Measurements from ENCODE around the gene DAB2IP. TPM values are rescaled to one million over a fixed set of nuclear protein-coding genes. Genes with fewer than 3 reads are reported as not detected.

The DAB2IP gene
- total RNA-seq, 1 experiment from 2014 or later: 31.0 TPM

- peaks cover 11 to 38% of the 10 kb centered on the region in 2 experiments for H3K4me1 ChIP-seq (ENCODE audit: control insufficient read depth in 1 of 2, insufficient read depth in 2 of 2, low read length in 2 of 2)
- TF ChIP-seq RAD21 (IDR thresholded peaks at IDR 0.05; ENCODE audit: low read depth) (peak; percentile 62), EGR1 (IDR thresholded peaks at IDR 0.05; ENCODE audit: low read depth) (no peak), YY1 (IDR thresholded peaks at IDR 0.05; ENCODE audit: extremely low read depth, insufficient replicate concordance, low read depth, low read length) (no peak), CEBPB (IDR thresholded peaks at IDR 0.05; ENCODE audit: low read depth) (no peak), POLR2A (IDR thresholded peaks at IDR 0.05; ENCODE audit: borderline replicate concordance, extremely low read depth, insufficient read depth, insufficient read length) (no peak), ZBTB33 (IDR thresholded peaks at IDR 0.05; ENCODE audit: extremely low read depth, insufficient replicate concordance, low read length) (no peak), CTCF (IDR thresholded peaks at IDR 0.05 in 2 of 3, conservative IDR thresholded peaks at IDR 0.05 in 1 of 3; ENCODE audit: borderline replicate concordance in 1 of 3, insufficient read depth in 1 of 3, low read depth in 2 of 3, low read length in 2 of 3) (peak; percentile 59 to 78 (median 75); a peak in 5 of 6 replicates), ZNF274 (IDR thresholded peaks at IDR 0.05; ENCODE audit: low read depth, low read length) (no peak), TCF7L2 (IDR thresholded peaks at IDR 0.05; ENCODE audit: borderline replicate concordance, extremely low read depth, insufficient read depth, insufficient read length) (no peak), SP1 (IDR thresholded peaks at IDR 0.05; ENCODE audit: low read depth) (no peak), FOSL1 (IDR thresholded peaks at IDR 0.05; ENCODE audit: low read depth) (no peak), CBX3 (IDR thresholded peaks at IDR 0.05; ENCODE audit: low read depth) (no peak)
- ChIA-PET CTCF (interaction anchor here (0.6 to 1.9 kb wide), 11 partner anchors 8 to 310 kb away, joined by 3 to 8 read pairs (median 3); no protein-coding TSS in a partner anchor), RAD21 (ENCODE audit: low non-redundant PET in 1 of 2, low total read pairs in 2 of 2, uncharacterized antibody in 2 of 2, unreplicated experiment in 2 of 2) (no interaction called here), POLR2A (interaction anchor here (1.4 kb wide), 1 partner anchor 11 kb away, joined by 4 read pairs; no protein-coding TSS in a partner anchor)
- H3K27ac ChIP-seq (ENCODE audit: low read depth, low read length): no peak overlapping the region; the same call in 1 of the 2 replicates
- no peak overlapping the region for H3K4me2 ChIP-seq (ENCODE audit: low read length)
- no peaks in the 10 kb centered on the region for H3K9me2 ChIP-seq (ENCODE audit: insufficient read depth)
- H3K36me3 ChIP-seq (ENCODE audit: control insufficient read depth in 1 of 2, insufficient read depth in 2 of 2, low read length in 2 of 2): no peaks in the 10 kb centered on the region
- no peak overlapping the region for H3K9ac ChIP-seq (ENCODE audit: low read length)
- ATAC-seq: peak; percentile 92
- H4K20me1 ChIP-seq (ENCODE audit: insufficient read depth): no peaks in the 10 kb centered on the region
- no peaks in the 10 kb centered on the region for H3K9me3 ChIP-seq (ENCODE audit: control insufficient read depth in 1 of 2, insufficient read depth in 1 of 2, low read depth in 1 of 2, low read length in 2 of 2)
- no TSS peak for BruUV-seq (replicated peaks)
- peaks cover 4% of the 10 kb centered on the region; the same call in 1 of the 2 replicates for H3K79me2 ChIP-seq (ENCODE audit: insufficient read depth, low read length)
- intact Hi-C loops (cut with micrococcal nuclease): no loop called here
- H3K27me3 ChIP-seq (ENCODE audit: insufficient read depth, low read length): no peaks in the 10 kb centered on the region
- H2AFZ ChIP-seq (ENCODE audit: low read depth, low read length, poor library complexity, severe bottlenecking): no peak overlapping the region
- H3K4me3 ChIP-seq (replicated peaks in 1 of 2; ENCODE audit: low read depth in 1 of 2, low read length in 2 of 2): no peak overlapping the region
- no peak for DNase-seq (ENCODE audit: low read depth, low spot score)
These were observed 30.5 kb upstream of the DAB2IP start for GRCh38 chr9:121620777-121621449.

Measured in HCT116 (cell line).